ENCODE data around the gene IL1RL1. TPM values are rescaled to one million over a fixed set of nuclear protein-coding genes. Genes with fewer than 3 reads are reported as not detected.

The IL1RL1 gene
- total RNA-seq, 1 donor from 2014 or later = 0.27 TPM

GRCh38 chr2:102367331-102367971 lies 56.1 kb downstream of the IL1RL1 start:
- Mint-ChIP-seq H3K27me3 (ENCODE audit: low read depth, unreplicated experiment) (no peaks in the 10 kb centered on the region), H3K36me3 (ENCODE audit: low read depth, unreplicated experiment) (peaks cover 22% of the 10 kb centered on the region)
- no peaks in the 10 kb centered on the region for H3K27me3 ChIP-seq (ENCODE audit: insufficient read depth, low read length)

GRCh38 chr2:102368461-102369109 lies 57.2 kb downstream of the IL1RL1 start:
- no peaks in the 10 kb centered on the region for H3K4me1 Mint-ChIP-seq (ENCODE audit: low read depth, unreplicated experiment)
- H3K27me3 Mint-ChIP-seq (ENCODE audit: low read depth, unreplicated experiment) = no peaks in the 10 kb centered on the region
- Histone ChIP-seq H3K79me2 (ENCODE audit: insufficient read depth, low read length) (no peaks in the 10 kb centered on the region), H2AFZ (ENCODE audit: low read depth, low read length) (no peak overlapping the region), H3K27me3 (ENCODE audit: insufficient read depth, low read length) (no peaks in the 10 kb centered on the region), H3K9ac (ENCODE audit: low read length) (no peak overlapping the region), H3K36me3 (ENCODE audit: insufficient read depth, low read length) (no peaks in the 10 kb centered on the region), H4K20me1 (ENCODE audit: insufficient read depth, low read length) (no peaks in the 10 kb centered on the region), H3K9me3 (ENCODE audit: insufficient read depth, low read depth, low read length) (peaks cover 4% of the 10 kb centered on the region), H3K4me2 (ENCODE audit: low read length) (no peak overlapping the region), H3K4me3 (ENCODE audit: insufficient read depth, low read depth, low read length) (no peak overlapping the region), H3K27ac (ENCODE audit: low read depth, low read length) (no peak overlapping the region), H3K4me1 (ENCODE audit: insufficient read depth, low read length) (no peaks in the 10 kb centered on the region)
- H3K36me3 Mint-ChIP-seq (ENCODE audit: low read depth, unreplicated experiment) = peaks cover 20% of the 10 kb centered on the region
- FAIRE-seq (no peak), DNase-seq (ENCODE audit: low read depth) (no peak)
- peaks cover 22% of the 10 kb centered on the region for H3K9me3 Mint-ChIP-seq (ENCODE audit: unreplicated experiment)
- H3K27ac Mint-ChIP-seq (ENCODE audit: unreplicated experiment) = no peak overlapping the region
- TF ChIP-seq, protein P1, sequence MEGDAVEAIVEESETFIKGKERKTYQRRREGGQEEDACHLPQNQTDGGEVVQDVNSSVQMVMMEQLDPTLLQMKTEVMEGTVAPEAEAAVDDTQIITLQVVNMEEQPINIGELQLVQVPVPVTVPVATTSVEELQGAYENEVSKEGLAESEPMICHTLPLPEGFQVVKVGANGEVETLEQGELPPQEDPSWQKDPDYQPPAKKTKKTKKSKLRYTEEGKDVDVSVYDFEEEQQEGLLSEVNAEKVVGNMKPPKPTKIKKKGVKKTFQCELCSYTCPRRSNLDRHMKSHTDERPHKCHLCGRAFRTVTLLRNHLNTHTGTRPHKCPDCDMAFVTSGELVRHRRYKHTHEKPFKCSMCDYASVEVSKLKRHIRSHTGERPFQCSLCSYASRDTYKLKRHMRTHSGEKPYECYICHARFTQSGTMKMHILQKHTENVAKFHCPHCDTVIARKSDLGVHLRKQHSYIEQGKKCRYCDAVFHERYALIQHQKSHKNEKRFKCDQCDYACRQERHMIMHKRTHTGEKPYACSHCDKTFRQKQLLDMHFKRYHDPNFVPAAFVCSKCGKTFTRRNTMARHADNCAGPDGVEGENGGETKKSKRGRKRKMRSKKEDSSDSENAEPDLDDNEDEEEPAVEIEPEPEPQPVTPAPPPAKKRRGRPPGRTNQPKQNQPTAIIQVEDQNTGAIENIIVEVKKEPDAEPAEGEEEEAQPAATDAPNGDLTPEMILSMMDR (IDR thresholded peaks at IDR 0.05; ENCODE audit: insufficient read depth, low read depth, low read length) = no peak
- TF ChIP-seq EZH2 (IDR thresholded peaks at IDR 0.05; ENCODE audit: insufficient read depth, low read length) = no peak
- no peak overlapping the region for H3K4me3 Mint-ChIP-seq (ENCODE audit: unreplicated experiment)

More at GRCh38 chr2:102367331-102367971, 56.1 kb downstream of the IL1RL1 start:
- no peaks in the 10 kb centered on the region for H3K36me3 ChIP-seq (ENCODE audit: insufficient read depth, low read length)
- H4K20me1 ChIP-seq (ENCODE audit: insufficient read depth, low read length) = no peaks in the 10 kb centered on the region
- H3K4me2 ChIP-seq (ENCODE audit: low read length) = no peak overlapping the region
- H3K9me3 Mint-ChIP-seq (ENCODE audit: unreplicated experiment) = peaks cover 22% of the 10 kb centered on the region
- no peak overlapping the region for H3K27ac ChIP-seq (ENCODE audit: low read depth, low read length)
- no peaks in the 10 kb centered on the region for H3K4me1 ChIP-seq (ENCODE audit: insufficient read depth, low read length)
- no peak for FAIRE-seq
- no peak for DNase-seq (ENCODE audit: low read depth)
- no peak for TF ChIP-seq EZH2 (IDR thresholded peaks at IDR 0.05; ENCODE audit: insufficient read depth, low read length)
- TF ChIP-seq, protein P1 (IDR thresholded peaks at IDR 0.05; ENCODE audit: insufficient read depth, low read depth, low read length) = no peak
- no peak overlapping the region for H2AFZ ChIP-seq (ENCODE audit: low read depth, low read length)
- no peak overlapping the region for H3K4me3 ChIP-seq (ENCODE audit: insufficient read depth, low read depth, low read length)
- H3K4me3 Mint-ChIP-seq (ENCODE audit: unreplicated experiment) = no peak overlapping the region
- peaks cover 4% of the 10 kb centered on the region for H3K9me3 ChIP-seq (ENCODE audit: insufficient read depth, low read depth, low read length)
- no peaks in the 10 kb centered on the region for H3K4me1 Mint-ChIP-seq (ENCODE audit: low read depth, unreplicated experiment)
- H3K79me2 ChIP-seq (ENCODE audit: insufficient read depth, low read length) = no peaks in the 10 kb centered on the region
- no peak overlapping the region for H3K9ac ChIP-seq (ENCODE audit: low read length)
- no peak overlapping the region for H3K27ac Mint-ChIP-seq (ENCODE audit: unreplicated experiment)

- no peaks in the 10 kb centered on the region for H3K79me2 ChIP-seq (ENCODE audit: insufficient read depth, low read length)
- Mint-ChIP-seq H3K27ac (ENCODE audit: unreplicated experiment) (no peak overlapping the region), H3K36me3 (ENCODE audit: low read depth, unreplicated experiment) (peaks cover 21% of the 10 kb centered on the region), H3K4me1 (ENCODE audit: low read depth, unreplicated experiment) (no peaks in the 10 kb centered on the region), H3K9me3 (ENCODE audit: unreplicated experiment) (peaks cover 27% of the 10 kb centered on the region), H3K4me3 (ENCODE audit: unreplicated experiment) (no peak overlapping the region), H3K27me3 (ENCODE audit: low read depth, unreplicated experiment) (no peaks in the 10 kb centered on the region)
- H2AFZ ChIP-seq (ENCODE audit: low read depth, low read length) = no peak overlapping the region
- H3K27ac ChIP-seq (ENCODE audit: low read depth, low read length) = no peak overlapping the region
- FAIRE-seq = no peak
- H4K20me1 ChIP-seq (ENCODE audit: insufficient read depth, low read length) = no peaks in the 10 kb centered on the region
- H3K27me3 ChIP-seq (ENCODE audit: insufficient read depth, low read length) = no peaks in the 10 kb centered on the region
- no peak overlapping the region for H3K4me2 ChIP-seq (ENCODE audit: low read length)
- TF ChIP-seq, protein P1 (IDR thresholded peaks at IDR 0.05; ENCODE audit: insufficient read depth, low read depth, low read length) = no peak
- no peak for TF ChIP-seq EZH2 (IDR thresholded peaks at IDR 0.05; ENCODE audit: insufficient read depth, low read length)
- no peaks in the 10 kb centered on the region for H3K4me1 ChIP-seq (ENCODE audit: insufficient read depth, low read length)
- no peaks in the 10 kb centered on the region for H3K36me3 ChIP-seq (ENCODE audit: insufficient read depth, low read length)
- H3K4me3 ChIP-seq (ENCODE audit: insufficient read depth, low read depth, low read length) = no peak overlapping the region
- DNase-seq (ENCODE audit: low read depth) = no peak
- H3K9me3 ChIP-seq (ENCODE audit: insufficient read depth, low read depth, low read length) = peaks cover 4% of the 10 kb centered on the region
- no peak overlapping the region for H3K9ac ChIP-seq (ENCODE audit: low read length)
These were observed 58.5 kb downstream of the IL1RL1 start for GRCh38 chr2:102369866-102370265.
